GM23248 (cell line): ENCODE data around the gene CCDC167.

Experiments
- EZH2 ChIP-seq: fragments of 200-600 bp; sonication (generic); IDR thresholded peaks from 2 replicates; pipeline ENCODE4 v1.6.1; 2018; ENCODE audit warnings: antibody characterized with exemption, mild to moderate bottlenecking; ENCODE audit not compliant: insufficient read depth, poor library complexity, severe bottlenecking
- EZH2phosphoT487 ChIP-seq: fragments of 200-600 bp; sonication (generic); IDR thresholded peaks from 2 replicates; pipeline ENCODE4 v1.6.1; 2018; ENCODE audit warnings: antibody characterized with exemption, moderate library complexity, mild to moderate bottlenecking, low read depth; ENCODE audit not compliant: insufficient read depth

GRCh38 chr6:37531437-37532036 is 31.8 kb upstream of the CCDC167 start:
- TF ChIP-seq EZH2: no peak
- no peak for TF ChIP-seq EZH2phosphoT487
